ENCODE data around the gene WDR88. TPM values are rescaled to one million over a fixed set of nuclear protein-coding genes. Genes with fewer than 3 reads are reported as not detected.

The WDR88 gene
- total and polyA plus RNA-seq, 2 of the 8 experiments (the other 6 are each of a cell fraction or from before 2014, with no cell fraction given), result not detected

DNA sequence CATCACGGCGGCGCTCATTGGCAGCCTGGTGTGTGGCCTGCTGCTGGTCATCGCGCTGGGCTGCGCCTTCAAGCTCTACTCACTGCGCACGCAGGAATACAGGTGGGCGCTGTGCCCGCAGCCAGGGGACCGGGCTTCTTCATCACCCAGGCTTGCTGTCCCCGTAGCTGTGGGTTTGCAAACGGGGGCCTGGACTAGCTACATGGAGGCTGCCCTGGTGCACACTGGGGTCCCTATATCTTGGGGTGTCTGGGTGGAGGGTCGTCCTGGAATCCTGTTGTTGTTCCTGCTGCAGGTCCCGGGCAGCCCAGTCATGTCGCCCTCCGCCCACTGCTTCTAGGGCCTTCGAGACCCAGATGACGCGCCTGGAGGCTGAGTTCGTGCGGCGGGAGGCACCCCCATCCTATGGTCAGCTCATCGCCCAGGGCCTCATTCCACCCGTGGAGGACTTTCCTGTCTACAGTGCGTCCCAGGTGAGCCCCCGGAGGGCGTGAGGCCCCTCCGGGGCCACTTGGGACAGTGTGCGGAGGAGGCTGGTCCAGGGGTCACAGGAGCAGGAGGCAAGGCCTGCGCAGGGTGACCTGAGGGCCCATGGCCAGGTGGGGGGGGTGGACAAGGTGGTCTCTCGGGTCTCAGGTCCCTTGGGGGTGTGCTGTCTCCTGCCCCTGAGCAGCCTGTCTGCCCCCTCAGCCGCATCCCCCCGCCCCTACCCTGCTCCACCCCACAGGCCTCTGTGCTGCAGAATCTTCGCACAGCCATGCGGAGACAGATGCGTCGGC is 74.5 kb downstream of the WDR88 start:
- Histone ChIP-seq H2AFZ (ENCODE audit: low read length) (no peak overlapping the region), H3K56ac (replicated peaks; ENCODE audit: insufficient read length, low read depth, low read length) (no peak overlapping the region), H3K27me3 (replicated peaks in 1 of 4; ENCODE audit: control insufficient read depth in 3 of 4, extremely low read depth in 1 of 4, insufficient read depth in 3 of 4, low read length in 3 of 4) (no peaks in the 10 kb centered on the region), H3K9ac (replicated peaks in 1 of 4; ENCODE audit: extremely low read depth in 1 of 4, low read depth in 3 of 4, low read length in 3 of 4) (no peak overlapping the region), H2BK12ac (ENCODE audit: low read depth, low read length) (no peak overlapping the region), H3K79me2 (ENCODE audit: control insufficient read depth in 1 of 2, insufficient read depth in 2 of 2, low read length in 2 of 2) (no peaks in the 10 kb centered on the region), H3K4ac (replicated peaks; ENCODE audit: insufficient read length, low read depth, low read length) (no peak overlapping the region), H3K18ac (ENCODE audit: extremely low read depth, low read length) (no peak overlapping the region), H3K23ac (ENCODE audit: insufficient read length) (no peak overlapping the region), H4K20me1 (replicated peaks in 1 of 2; ENCODE audit: control insufficient read depth in 1 of 2, insufficient read depth in 2 of 2, low read length in 2 of 2) (peaks cover 2 to 7% of the 10 kb centered on the region in 2 experiments), H3K4me3 (ENCODE audit: extremely low read depth in 1 of 4, insufficient read depth in 2 of 4, low read depth in 3 of 4, low read length in 4 of 4) (no peak overlapping the region), H4K5ac (ENCODE audit: insufficient read length, low read depth, low read length) (no peak overlapping the region), H2BK15ac (ENCODE audit: low read length) (no peak overlapping the region), H3K4me2 (ENCODE audit: insufficient read depth in 1 of 2, low read depth in 2 of 2, low read length in 2 of 2) (no peak overlapping the region), H3K79me1 (ENCODE audit: low read depth, low read length) (peaks cover 3% of the 10 kb centered on the region; the same call in 1 of the 2 replicates), H3K27ac (ENCODE audit: low read depth, low read length) (no peak overlapping the region), H2BK120ac (replicated peaks; ENCODE audit: low read depth, low read length) (no peak overlapping the region), H4K8ac (ENCODE audit: extremely low read depth, insufficient read depth, low read length) (peak overlapping the region; percentile 51; the same call in 1 of the 2 replicates), H2BK5ac (ENCODE audit: low read depth, low read length) (0 out of 2 replicates have a peak overlapping the region, but pooled peaks have one; percentile 30), H3K4me1 (replicated peaks in 1 of 4; ENCODE audit: control insufficient read depth in 3 of 4, insufficient read depth in 4 of 4, low read length in 3 of 4) (no peaks in the 10 kb centered on the region; a peak in 2 of 7 replicates), H3K36me3 (ENCODE audit: control insufficient read depth in 2 of 4, insufficient read depth in 4 of 4, low read length in 3 of 4) (peaks cover 0 to 28% (median 2%) of the 10 kb centered on the region in 4 experiments; a peak in 4 of 8 replicates), H3K9me3 (ENCODE audit: insufficient read depth in 2 of 2, low read depth in 1 of 2, low read length in 1 of 2) (no peaks in the 10 kb centered on the region), H2AK5ac (ENCODE audit: low read depth, low read length) (no peak overlapping the region), H3K23me2 (ENCODE audit: low read depth, low read length) (no peaks in the 10 kb centered on the region), H3K14ac (ENCODE audit: insufficient read length) (no peak overlapping the region), H2BK20ac (ENCODE audit: low read length) (no peak overlapping the region), H4K91ac (replicated peaks; ENCODE audit: insufficient read length, low read length) (no peak overlapping the region)
- FAIRE-seq, result no peak
- 94% methylated on average over 24 of the region's 38 CpGs; no CpG with 5 or more reads in 1 of the 2 experiments for WGBS, 2 experiments (ENCODE audit: extremely low coverage in 1 of 2, insufficient coverage in 1 of 2, insufficient read length in 1 of 2, insufficient replicate concordance in 2 of 2, low coverage in 1 of 2, low lambda C conversion rate in 2 of 2, missing lambda C conversion rate in 1 of 2)
- ChIA-PET POLR2A (ENCODE audit: partially characterized antibody) (interaction anchor here (1.2 to 1.6 kb wide), 2 partner anchors 10 to 11 kb away, joined by 3 read pairs; no protein-coding TSS in a partner anchor), CTCF (ENCODE audit: partially characterized antibody) (no interaction called here)
- DNase-seq (ENCODE audit: low read depth in 1 of 2, low spot score in 2 of 2), result no peak
- no peak for TF ChIP-seq SIX5 (IDR thresholded peaks at IDR 0.05; ENCODE audit: low read depth, low read length)
- TF ChIP-seq, protein P1, sequence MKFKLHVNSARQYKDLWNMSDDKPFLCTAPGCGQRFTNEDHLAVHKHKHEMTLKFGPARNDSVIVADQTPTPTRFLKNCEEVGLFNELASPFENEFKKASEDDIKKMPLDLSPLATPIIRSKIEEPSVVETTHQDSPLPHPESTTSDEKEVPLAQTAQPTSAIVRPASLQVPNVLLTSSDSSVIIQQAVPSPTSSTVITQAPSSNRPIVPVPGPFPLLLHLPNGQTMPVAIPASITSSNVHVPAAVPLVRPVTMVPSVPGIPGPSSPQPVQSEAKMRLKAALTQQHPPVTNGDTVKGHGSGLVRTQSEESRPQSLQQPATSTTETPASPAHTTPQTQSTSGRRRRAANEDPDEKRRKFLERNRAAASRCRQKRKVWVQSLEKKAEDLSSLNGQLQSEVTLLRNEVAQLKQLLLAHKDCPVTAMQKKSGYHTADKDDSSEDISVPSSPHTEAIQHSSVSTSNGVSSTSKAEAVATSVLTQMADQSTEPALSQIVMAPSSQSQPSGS (IDR thresholded peaks at IDR 0.05; ENCODE audit: low read length), result no peak
- TF ChIP-seq CHD1 (IDR thresholded peaks at IDR 0.05; ENCODE audit: low read depth, low read length), result no peak
- TF ChIP-seq HDAC6 (IDR thresholded peaks at IDR 0.05; ENCODE audit: low read depth, low read length), result no peak
- no peak for TF ChIP-seq RNF2 (IDR thresholded peaks at IDR 0.05; ENCODE audit: borderline replicate concordance, low read depth, low read length, missing control alignments, poor library complexity, severe bottlenecking)
- TF ChIP-seq GTF2F1 (IDR thresholded peaks at IDR 0.05; ENCODE audit: borderline replicate concordance, low read depth, low read length), result no peak
- TF ChIP-seq, protein P2, sequence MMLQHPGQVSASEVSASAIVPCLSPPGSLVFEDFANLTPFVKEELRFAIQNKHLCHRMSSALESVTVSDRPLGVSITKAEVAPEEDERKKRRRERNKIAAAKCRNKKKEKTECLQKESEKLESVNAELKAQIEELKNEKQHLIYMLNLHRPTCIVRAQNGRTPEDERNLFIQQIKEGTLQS (IDR thresholded peaks at IDR 0.05; ENCODE audit: insufficient read depth, low read depth, low read length), result no peak
- TF ChIP-seq RBBP5 (IDR thresholded peaks at IDR 0.05; ENCODE audit: borderline replicate concordance, low read depth, low read length), result no peak
- no peak for TF ChIP-seq SAP30 (IDR thresholded peaks at IDR 0.05; ENCODE audit: insufficient read depth, insufficient replicate concordance, low read length)

Data from H1 (cell line).